ENCODE measurements around the gene TYW1B.
"Not testable (repeated sequence)": the region's sequence is repeated elsewhere in the genome, so short reads cannot be mapped to it uniquely, and the experiment has no call there.

Gene TYW1B

DNA sequence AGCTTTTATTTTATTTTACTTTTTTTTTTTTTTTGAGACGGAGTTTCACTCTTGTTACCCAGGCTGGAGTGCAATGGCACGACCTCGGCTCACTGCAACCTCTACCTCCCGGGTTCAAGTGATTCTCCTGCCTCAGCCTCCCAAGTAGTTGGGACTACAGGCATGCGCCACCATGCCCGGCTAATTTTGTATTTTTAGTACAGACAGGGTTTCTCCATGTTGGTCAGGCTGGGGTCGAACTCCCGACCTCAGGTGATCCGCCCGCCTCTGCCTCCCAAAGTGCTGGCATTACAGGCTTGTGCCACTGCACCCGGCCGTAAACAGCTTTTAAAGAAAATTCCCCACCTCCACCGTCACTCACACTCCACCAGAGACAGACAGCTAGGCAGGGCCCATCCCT lies 19.5 kb downstream of the TYW1B start:
- DNase-seq = not testable (repeated sequence)

DNA sequence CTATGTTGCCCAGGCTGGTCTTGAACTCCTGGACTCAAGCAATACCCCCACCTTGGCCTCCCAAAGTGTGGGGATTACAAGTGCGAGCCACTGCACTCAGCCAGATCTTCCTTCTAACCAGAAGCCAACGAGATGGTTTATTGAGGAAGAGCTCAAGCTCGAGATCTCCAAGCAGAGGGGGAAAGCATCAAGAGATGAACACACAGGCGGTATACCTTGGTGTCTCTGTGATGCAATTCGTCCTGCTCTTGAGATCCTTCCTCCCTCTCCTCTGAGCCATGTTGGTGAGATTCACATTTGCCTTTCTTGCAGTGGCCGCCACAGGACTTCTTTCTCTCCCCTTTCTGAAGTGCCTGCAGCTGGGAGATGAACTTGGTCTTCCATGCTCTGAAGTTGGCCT lies 21.1 kb downstream of the TYW1B start:
- not testable (repeated sequence) for DNase-seq

DNA sequence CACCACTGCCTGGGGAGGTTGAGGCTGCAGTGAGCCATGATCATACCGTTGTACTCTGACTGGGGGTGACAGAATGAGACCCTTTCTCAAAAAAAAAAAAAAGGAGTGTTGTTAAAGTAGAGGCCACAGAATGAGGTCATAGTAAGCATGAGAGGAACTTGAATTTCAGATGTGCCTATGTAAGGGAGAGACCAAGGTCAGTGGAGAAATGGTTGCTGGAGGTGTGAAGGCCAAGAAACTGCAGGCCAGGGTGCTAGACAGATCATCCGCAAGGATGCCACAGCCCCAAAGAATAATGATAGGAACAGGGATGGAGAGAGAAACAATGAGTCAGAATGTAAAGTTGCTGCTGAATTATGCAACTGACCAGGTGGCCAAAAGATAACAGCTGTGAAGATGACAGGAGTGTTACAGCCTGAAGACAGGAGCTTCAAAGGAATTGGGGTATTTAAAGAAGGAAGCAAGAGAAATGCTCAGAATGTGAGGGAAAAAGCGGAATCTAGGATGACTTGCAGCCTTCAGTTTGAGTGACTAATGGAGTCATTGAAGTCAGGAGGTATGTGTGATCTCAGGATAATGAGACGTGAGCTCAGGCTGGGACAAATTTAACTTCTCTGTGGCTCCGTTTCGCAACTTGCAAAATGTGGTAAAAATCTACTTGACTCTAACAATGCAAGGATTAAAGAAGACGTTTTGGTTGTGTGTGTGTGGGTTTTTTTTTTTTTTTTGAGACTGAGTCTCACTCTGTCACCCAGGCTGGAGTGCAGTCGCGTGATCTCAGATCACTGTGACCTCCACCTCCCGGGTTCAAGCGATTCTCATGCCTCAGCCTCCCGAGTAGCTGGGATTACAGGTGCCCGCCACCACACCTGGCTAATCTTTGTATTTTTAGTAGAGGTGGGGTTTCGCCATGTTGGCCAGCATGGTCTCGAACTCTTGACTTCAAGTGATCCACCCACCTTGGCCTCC lies 22.2 kb downstream of the TYW1B start:
- no peak for DNase-seq

DNA sequence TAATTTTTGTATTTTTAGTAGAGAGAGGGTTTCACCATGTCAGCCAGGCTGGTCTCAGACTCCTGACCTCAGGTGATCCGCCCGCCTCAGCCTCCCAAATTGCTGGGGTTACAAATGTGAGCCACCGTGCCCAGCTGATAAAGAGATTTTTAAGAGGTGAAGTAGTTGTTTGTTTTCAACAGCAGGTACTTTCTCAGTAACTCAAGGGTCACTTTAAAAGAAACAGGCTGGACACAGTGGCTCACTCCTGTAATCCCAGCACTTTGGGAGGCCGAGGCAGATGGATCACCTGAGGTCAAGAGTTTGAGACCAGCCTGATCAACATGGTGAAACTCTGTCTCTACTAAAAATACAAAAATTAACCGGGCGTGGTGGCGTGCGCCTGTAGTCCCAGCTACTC lies 24.2 kb downstream of the TYW1B start:
- not testable (repeated sequence) for DNase-seq

DNA sequence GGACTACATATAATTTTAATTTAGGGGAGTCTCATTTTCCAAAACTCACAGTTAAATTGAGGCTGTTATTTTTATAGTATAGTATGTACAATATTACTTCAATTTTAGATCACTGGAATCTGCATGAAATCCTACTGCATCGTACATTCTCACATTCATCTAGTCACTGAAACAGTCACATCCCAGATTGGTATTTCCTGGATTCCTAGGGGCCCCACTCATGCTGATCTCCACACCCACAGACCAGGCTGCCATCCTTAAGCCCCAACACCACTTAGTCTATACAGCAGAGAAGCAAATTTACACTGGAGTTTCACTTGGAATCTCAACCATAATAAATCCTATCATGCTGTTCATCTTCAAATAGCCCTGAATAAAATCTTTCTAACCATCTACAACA lies 26.4 kb downstream of the TYW1B start:
- not testable (repeated sequence) for DNase-seq

DNA sequence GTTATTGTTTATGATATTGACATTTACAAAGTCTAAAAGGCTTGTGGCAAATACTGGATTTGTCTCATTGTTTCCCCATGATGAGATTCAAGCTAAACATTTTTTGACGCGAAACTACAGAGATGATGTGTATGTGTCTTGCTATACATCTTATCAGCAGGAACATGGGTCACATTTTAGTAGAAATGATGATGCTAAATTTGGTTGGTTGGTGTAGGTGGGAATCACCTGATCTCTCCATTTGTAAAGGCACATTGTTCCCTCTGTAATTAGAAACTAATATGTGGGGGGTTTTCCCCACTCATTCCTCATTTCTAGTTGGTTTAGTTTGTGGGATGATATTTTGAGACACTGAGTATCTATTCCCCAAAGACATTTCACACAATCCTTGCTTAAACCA lies 32.6 kb downstream of the TYW1B start:
- not testable (repeated sequence) for DNase-seq

DNA sequence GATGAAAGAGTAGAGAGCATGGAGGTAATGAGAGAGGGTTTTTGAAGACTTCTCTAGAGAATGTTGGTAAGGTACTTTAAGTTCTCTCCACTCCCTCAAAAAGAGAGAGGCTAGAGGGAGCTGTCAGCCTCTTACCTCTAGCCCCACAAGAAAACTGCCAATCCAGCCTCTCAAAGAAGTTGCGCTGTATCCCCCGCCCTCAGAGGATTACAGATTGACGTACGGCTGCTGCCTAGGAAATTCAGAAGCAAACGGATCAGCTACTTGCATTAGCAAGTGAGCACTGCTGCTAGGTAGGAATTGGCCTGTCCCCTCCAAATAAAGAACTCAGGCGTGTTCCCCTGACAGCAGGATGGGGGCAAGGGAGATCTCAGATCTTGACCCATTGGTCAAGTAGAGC lies 34.2 kb downstream of the TYW1B start:
- DNase-seq = no peak

DNA sequence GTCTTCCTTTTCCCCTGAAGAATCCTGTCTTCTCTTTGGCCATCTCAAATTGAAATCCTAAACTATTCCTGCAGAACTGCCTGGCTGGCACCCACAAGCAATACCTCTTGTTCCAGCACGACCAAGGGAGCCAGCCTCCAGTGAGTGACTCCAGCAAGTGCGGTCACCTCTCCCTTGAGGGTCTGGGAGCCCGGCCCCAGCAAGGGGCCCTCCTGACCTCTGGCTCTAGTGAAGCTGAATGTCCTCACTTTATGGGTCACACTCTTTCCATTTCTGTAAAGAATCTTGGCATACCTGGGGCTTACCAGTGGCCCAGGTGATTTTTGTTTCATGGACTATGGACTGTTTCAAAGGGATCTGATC lies 37.3 kb downstream of the TYW1B start:
- DNase-seq = not testable (repeated sequence)

DNA sequence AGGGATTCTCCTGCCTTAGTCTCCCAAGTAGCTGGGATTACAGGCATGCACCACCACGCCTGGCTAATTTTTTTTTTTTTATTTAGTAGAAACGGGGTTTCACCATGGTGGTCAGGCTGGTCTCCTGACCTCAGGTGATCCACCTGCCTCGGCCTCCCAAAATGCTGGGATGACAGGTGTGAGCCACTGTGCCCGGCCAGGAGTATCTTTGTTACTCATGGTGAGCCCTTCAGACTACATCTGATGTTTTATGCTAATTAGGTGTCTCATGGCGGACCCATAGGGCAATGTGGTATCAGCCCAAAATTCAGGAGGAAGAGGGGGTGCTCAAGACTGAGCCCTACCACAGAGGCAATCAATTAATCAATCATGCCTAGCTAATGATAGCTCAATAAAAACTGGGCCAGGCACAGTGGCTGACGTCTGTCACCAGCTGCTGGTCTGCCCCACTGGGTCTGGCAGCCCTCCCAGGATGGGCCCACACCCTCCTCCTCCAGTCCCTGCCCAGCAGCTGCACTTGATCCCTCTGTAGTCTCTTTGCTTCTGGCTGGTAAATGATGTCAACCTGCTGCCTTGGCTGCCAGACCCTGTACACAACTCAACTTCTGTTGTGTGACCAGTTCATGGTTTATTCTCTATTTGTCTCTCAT lies 37.8 kb downstream of the TYW1B start:
- not testable (repeated sequence) for DNase-seq

DNA sequence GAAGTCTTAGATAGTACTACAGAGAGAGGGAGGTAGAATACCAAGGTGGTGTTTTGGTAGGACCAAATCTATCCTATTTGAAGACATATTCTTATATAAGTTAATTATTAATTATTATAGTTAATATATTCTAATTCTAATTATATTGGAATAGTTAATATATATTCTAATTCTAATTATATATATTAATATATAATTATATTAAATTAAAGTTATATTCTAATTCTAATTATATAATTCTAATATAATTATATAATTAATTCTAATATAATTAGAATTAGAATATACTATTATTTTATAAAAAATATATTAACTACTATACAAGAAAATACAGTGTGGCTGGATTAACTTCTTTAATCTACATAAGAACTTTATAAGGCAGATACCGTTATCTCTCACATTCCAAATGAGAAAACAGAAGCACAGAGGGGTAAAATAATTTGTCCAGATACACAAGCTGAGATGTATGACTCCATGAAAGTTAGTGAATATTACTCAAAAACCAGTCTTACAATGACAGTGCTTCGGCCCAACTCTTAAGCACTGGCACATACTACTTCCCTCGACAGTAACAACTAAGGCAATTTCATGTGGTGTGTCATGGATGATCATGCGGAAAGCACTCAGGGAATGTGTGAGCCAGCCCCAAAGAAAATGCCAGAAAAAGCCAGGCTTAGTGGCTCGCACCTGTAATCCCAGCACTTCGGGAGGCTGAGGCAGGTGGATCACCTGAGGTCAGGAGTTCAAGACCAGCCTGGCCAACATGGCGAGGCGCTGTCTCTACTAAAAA lies 42.6 kb downstream of the TYW1B start:
- no peak for DNase-seq

DNA sequence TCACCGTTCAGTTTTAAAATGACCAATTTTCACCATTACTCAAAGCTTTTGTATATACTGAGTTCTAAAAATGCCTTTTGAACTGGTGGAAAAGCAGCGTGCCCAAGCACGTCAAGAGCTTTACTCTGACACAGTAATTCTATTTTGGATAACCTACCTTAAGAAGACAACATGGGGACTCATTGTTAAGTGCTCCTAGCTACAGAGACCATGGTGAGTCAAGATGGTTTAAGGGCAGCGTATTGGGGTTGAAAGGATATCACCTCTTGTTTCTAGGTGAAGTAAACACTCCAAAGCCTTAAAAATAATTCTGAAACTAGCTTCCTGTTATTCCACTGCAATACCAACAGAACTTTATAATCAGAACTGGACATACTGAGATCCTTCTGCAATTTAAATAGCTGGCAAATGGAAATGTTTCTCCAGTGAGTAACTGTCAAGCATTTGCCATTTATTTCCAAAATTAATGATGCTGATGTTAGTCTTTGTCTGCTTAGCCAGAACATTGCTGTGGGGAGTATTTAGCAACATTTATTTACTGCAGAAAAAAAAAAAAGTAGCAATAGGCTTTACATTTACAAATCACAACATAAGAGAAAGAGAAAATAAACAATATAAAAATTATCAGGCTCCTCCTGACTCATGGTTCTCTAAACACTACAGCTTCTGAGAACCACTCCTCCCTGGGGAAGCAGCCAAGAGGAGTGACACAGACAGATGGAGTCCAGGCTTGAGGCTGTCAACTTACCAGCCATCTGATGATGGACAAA lies 44.2 kb downstream of the TYW1B start:
- peak; percentile 50 for DNase-seq

DNA sequence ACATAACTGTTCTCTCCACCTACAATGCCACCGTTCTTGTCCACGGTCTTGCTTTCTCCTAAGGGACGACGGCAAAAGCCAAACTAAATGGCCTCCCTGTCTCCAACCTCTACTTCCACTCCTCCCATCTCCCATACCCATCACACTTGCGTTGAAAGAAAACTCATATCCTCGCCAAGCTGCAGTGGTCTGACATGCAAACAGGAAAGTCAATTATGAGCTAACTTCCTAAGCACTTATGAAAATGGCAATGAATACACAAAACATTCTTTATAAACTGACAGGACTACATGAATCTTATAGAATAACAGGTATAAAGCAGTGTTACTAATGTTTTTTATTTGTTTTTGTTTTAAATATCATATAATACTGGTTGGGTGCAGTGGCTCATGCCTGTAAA lies 46.4 kb downstream of the TYW1B start:
- no peak for DNase-seq

DNA sequence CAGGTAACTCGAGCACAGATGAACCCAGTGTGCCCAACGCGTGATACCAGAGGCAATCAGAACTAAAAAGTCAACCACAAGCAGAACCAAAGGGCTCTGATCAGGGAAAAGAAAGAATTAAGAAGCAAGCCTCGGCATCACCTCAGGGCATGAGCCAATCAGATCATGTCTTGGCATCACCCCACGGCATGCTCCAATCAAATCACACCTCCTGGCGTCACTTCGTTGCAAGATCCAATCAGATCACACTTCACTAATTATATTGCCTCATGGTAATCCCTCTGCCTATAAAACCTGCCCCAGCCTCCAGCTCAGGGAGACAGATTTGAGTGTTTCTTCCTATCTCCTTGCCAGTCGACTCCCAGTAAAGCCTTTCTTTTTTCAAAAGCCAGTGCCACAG lies 46.8 kb downstream of the TYW1B start:
- DNase-seq = no peak

DNA sequence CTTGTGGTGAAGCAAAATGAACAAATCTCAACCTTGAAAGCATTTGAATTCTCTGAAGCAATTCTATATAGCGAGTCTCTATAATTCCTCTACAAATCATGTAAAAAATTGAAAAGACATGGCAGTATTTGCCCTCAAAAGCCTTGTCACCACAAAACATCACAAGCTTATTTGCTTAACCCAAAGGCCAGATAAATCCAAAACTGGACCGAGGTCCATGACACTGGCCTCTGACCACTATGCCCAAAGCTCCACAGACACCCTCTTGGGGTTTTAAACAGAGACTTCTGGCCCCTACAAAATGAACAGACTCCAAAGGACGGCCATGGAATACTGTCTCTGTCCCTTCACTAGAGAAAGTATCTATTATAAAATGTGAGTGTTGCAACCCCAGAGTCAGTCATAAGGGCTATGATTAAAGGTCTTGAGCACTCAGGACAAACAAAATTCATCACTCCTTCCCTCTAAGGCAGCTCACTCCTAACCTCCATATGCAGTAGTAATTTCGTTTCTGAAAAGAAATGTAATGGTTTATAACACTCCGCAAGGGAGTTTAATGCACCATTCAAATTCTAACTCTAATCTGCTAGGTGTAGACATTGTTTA lies 47.6 kb downstream of the TYW1B start:
- DNase-seq = not testable (repeated sequence)

DNA sequence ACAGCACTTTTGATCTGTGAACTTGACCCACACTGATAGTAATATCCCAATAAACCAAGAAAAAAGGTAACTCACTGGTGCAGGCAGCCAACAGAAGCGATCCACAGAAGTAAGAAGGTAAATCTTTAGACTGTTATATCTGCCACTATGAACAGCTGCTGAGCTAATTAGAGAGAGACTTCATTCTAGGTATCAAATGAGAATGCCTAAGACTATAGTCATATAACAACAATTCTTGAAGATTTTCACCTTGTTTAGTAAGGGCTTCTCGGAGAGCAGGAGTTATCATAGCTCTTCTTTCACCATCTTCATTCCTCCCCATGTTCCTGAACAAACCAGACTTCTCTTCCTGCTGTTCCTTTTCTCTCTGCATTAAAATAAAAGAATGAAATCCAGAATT lies 50.8 kb downstream of the TYW1B start:
- DNase-seq = not testable (repeated sequence)

DNA sequence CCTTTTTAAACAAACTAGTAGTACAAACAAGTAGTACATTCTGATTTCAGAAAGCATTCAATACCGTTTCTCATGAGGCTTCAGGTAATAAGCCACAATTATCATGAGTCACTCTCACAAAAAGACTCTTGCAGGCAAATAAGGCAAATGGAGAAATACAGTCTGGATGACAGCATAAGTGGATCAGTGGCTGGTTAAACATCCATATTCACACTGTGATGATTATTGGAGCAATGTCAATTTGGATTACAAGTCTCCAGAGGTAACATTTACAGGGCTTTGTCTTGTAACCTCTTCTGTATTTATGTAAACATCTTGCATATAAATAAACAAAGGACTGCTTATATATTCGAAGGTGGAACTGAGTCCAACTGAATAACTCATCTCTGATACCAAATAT lies 55.4 kb downstream of the TYW1B start:
- DNase-seq = not testable (repeated sequence)

DNA sequence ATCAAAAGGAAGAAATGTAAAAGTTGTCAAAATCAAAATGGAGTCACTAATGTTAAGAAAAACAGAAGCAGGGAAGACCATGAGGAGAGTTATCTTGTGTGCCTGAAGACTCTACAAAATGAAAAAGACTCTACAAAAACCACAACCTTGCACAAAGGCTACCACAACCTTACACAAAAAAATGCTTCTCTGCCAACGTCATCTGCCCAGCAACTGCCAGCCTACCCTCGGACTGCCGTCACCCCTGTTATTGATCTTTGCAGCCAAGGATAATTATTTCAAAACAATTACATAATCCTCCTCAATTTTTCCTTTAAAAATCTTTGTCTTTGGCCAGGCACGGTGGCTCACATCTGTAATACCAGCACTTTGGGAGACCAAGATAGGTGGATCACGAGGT lies 61.0 kb downstream of the TYW1B start:
- not testable (repeated sequence) for DNase-seq

DNA sequence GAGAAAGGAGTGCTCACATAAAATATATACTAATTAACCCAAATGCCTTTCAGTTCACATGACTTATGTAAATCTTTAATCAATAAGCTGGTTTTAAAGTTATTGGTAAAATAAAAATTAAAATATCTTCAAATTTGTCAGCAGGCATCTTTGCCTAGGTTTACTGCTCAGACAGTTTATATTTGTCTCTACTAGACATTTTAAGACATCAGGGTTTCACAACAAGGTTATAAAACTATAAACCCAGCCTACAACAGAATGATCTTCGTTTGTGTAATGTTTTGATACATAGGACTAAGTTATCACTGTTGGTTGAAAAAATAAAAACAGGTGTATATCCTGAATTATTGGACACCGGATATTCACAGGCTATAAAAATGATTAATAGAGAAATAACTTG lies 67.4 kb downstream of the TYW1B start:
- DNase-seq = no peak

DNA sequence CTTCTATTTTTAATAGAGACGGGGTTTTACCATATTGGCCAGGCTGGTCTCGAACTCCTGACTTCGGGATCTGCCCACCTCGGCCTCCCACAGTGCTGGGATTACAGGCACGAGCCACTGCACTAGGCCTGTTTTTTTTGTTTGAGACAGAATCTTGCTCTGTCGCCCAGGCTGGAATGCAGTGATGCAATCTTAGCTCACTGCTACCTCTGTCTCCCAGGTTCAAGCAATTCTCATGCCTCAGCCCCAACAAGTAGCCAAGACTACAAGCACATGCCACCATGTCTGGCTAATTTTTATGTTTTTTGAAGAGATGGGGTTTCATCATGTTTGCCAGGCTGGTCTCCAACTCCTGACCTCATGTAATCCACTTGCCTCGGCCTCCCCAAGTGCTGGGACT lies 73.7 kb downstream of the TYW1B start:
- no peak for DNase-seq

DNA sequence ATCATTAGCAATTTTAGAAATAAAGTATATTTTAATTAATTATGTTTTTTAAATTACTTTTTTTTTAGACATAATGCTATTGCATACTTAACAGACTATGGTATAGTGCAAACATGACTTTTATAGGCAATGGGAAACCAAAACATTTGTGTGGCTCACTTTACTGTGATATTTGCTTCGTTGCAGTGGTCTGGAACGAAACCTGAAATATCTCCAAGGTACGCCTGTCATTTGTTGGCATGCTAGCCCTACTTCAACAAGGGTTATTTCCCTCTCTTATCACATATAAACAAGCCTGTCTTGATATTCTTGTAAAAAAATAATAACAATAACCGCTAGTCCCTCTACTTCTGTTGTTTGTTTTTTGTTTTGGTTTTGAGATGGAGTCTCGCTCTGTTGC lies 74.2 kb downstream of the TYW1B start:
- DNase-seq = no peak

DNA sequence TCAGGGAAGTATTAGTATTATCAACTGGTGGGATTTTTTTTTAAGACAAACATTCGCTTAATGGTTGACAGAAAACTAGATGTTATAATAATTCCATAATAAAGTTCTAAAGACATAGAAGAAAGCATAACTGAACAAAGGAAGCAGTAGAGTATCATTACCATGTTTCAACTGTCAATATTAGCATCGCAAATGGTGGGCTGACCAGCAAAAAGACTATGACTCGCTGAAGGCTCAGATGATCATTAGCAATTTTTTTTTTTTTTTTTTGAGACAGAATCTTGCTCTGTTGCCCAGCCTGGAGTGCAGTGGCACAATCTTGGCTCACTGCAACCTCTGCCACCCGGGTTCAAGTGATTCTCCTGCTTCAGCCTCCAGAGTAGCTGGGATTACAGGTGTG lies 74.8 kb downstream of the TYW1B start:
- not testable (repeated sequence) for DNase-seq

DNA sequence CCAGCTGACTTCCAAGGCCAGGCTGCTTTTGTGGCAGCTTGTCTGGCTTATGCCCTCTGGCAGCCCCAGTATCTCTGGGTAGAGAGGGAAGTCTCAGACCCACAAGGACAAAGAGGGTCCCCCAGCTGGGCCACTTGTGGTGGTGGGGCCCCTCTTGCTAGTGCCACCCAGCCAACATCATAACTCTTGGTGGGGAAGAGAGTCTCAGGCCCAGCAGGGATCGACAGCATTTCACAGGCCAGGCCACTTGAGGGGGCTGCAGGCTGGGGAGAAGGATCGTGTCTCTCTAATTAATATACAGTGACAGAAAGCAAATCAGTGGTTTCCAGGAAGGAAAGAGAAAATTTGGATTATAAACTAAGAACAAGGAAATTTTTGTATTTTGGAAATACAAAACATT lies 76.0 kb downstream of the TYW1B start:
- DNase-seq = no peak

Measured in DMS53 (cell line).